Measurements from ENCODE around the gene MNAT1.

DNA sequence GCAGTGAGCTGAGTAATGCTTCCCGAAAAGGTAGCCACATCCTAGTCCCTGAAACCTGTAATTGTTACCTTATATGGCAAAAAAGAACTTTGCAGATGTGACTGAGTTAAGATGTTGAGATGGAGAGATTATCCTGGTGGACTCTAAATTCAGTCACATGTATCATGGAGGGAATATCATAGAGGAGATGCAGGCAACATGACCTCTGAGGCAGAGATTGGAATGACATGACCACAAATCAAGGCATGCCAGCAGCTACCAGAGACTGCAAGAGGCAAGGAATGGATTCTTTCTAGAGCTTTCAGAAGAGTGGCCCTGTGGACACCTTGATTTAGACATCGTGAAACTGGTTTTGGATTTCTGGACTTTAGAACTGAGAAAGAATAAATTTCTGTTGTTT lies 265.0 kb downstream of the MNAT1 start:
- TF ChIP-seq, protein P1, sequence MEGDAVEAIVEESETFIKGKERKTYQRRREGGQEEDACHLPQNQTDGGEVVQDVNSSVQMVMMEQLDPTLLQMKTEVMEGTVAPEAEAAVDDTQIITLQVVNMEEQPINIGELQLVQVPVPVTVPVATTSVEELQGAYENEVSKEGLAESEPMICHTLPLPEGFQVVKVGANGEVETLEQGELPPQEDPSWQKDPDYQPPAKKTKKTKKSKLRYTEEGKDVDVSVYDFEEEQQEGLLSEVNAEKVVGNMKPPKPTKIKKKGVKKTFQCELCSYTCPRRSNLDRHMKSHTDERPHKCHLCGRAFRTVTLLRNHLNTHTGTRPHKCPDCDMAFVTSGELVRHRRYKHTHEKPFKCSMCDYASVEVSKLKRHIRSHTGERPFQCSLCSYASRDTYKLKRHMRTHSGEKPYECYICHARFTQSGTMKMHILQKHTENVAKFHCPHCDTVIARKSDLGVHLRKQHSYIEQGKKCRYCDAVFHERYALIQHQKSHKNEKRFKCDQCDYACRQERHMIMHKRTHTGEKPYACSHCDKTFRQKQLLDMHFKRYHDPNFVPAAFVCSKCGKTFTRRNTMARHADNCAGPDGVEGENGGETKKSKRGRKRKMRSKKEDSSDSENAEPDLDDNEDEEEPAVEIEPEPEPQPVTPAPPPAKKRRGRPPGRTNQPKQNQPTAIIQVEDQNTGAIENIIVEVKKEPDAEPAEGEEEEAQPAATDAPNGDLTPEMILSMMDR (IDR thresholded peaks at IDR 0.05) = no peak
- no peak for TF ChIP-seq POLR2A (IDR thresholded peaks at IDR 0.05)
